ENCODE results near the gene GALNT12. TPM values are rescaled to one million over a fixed set of nuclear protein-coding genes. Genes with fewer than 3 reads are reported as not detected.

GALNT12 gene
- total RNA-seq, 1 donor from 2014 or later = 10.2 TPM

DNA sequence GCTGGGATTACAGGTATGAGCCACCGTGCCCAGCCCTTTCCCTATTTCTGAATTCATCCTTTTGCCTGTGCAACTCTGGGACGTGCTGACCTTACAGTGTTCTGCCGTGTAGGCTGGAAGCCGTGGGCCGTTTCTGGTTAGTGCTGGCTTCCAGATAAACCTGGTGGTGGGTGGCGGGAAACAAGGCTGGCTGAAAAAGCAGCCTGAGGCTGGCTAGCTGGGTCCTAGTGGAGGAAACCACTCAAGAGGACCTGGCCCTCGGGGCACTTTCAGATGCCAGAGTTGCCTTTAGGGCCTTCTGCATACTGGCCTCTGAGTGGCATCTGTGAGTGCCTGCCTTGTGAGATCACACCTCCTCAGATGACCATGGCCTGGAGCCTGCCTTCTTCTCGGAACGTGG lies 26.9 kb downstream of the GALNT12 start:
- Histone ChIP-seq H3K4me3 (ENCODE audit: low read depth, low read length) (no peak overlapping the region), H3K36me3 (ENCODE audit: control insufficient read depth, insufficient read depth, low read length) (no peaks in the 10 kb centered on the region), H3K27me3 (ENCODE audit: control insufficient read depth, insufficient read depth, low read length) (no peaks in the 10 kb centered on the region)
- DNase-seq (ENCODE audit: low read depth) = no peak
- TF ChIP-seq, protein P1, sequence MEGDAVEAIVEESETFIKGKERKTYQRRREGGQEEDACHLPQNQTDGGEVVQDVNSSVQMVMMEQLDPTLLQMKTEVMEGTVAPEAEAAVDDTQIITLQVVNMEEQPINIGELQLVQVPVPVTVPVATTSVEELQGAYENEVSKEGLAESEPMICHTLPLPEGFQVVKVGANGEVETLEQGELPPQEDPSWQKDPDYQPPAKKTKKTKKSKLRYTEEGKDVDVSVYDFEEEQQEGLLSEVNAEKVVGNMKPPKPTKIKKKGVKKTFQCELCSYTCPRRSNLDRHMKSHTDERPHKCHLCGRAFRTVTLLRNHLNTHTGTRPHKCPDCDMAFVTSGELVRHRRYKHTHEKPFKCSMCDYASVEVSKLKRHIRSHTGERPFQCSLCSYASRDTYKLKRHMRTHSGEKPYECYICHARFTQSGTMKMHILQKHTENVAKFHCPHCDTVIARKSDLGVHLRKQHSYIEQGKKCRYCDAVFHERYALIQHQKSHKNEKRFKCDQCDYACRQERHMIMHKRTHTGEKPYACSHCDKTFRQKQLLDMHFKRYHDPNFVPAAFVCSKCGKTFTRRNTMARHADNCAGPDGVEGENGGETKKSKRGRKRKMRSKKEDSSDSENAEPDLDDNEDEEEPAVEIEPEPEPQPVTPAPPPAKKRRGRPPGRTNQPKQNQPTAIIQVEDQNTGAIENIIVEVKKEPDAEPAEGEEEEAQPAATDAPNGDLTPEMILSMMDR (IDR thresholded peaks at IDR 0.05; ENCODE audit: insufficient read depth, low read length, poor library complexity, severe bottlenecking) = no peak

DNA sequence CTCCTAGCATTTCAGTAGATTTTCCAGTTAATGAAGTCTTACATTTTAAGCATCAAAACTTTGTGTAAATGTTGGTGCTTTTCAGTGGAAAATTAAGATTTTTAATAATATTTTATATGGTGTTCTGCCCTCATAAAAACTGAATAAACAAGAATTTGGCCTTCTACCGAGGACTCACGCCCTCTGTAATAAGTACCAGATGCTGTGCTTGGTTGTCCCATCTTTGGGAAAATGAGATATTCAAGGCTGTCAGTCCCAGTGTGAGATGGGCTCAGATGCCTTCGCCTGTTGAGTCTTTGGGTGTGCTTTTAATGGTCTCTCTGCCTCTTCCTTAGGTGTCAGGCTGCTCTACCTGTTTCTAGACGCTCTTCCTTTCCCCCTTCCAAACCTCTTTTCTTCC lies 28.7 kb downstream of the GALNT12 start:
- no peaks in the 10 kb centered on the region for H3K27me3 ChIP-seq (ENCODE audit: control insufficient read depth, insufficient read depth, low read length)
- TF ChIP-seq, protein P1 (IDR thresholded peaks at IDR 0.05; ENCODE audit: insufficient read depth, low read length, poor library complexity, severe bottlenecking) = no peak
- H3K36me3 ChIP-seq (ENCODE audit: control insufficient read depth, insufficient read depth, low read length) = no peaks in the 10 kb centered on the region
- no peak overlapping the region for H3K4me3 ChIP-seq (ENCODE audit: low read depth, low read length)
- DNase-seq (ENCODE audit: low read depth) = no peak

DNA sequence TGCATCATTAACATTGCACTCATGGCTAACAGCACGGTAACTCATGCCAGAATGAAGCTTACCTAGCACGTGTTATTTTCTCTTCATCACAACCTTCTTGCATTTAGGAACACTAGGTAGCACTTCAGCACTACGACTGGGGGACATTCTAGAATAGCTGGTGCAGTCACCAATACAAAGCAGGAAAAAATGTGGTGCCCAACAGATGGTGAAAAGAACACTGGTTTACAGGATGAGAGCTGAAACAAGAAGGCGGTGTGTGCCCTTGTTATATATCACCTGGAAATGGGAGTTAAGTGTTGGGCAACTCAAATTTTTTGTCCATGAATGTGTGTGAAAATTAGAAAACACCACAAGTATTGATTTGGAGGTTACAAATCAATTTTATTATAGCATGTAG lies 30.0 kb downstream of the GALNT12 start:
- Histone ChIP-seq H3K36me3 (ENCODE audit: control insufficient read depth, insufficient read depth, low read length) (no peaks in the 10 kb centered on the region), H3K27me3 (ENCODE audit: control insufficient read depth, insufficient read depth, low read length) (no peaks in the 10 kb centered on the region), H3K4me3 (ENCODE audit: low read depth, low read length) (no peak overlapping the region)
- DNase-seq (ENCODE audit: low read depth) = no peak
- TF ChIP-seq, protein P1 (IDR thresholded peaks at IDR 0.05; ENCODE audit: insufficient read depth, low read length, poor library complexity, severe bottlenecking) = no peak

DNA sequence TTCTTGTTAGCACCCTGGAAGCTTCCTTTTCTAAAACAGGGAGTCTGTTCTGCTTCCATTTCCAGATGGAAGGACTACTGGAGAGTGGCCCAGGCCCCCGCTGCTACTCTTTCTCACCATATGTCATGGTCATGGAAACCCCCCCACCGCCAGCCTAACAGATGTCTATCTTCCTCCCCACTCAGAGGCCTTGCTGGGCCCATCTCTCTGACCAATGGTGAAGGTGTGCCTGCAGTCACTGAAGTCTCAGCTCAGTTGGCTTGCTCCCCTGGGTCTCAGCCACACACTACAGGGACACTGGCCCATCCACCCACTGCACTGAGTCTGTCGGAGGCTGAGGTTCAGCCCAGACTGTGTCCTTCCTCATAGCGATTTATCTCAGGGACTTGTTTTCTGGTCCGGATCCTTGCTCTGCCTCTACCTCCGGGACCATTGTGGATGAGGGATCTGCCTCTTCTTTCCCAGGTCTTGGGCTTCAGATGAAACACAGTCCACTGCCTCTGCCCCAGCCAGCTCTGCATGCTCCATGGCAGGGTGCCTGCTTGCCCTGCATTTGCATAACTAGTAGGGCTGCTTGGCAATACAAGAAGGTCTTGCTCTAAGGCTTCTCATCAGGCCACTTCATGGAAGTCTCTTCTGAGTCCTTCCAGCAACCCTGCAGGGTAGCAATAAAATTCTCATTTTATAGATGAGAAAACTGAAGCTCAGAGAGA lies 30.8 kb downstream of the GALNT12 start:
- Histone ChIP-seq H3K4me3 (ENCODE audit: low read depth, low read length) (no peak overlapping the region), H3K36me3 (ENCODE audit: control insufficient read depth, insufficient read depth, low read length) (no peaks in the 10 kb centered on the region), H3K27me3 (ENCODE audit: control insufficient read depth, insufficient read depth, low read length) (no peaks in the 10 kb centered on the region)
- TF ChIP-seq, protein P1 (IDR thresholded peaks at IDR 0.05; ENCODE audit: insufficient read depth, low read length, poor library complexity, severe bottlenecking) = no peak
- DNase-seq (ENCODE audit: low read depth) = no peak

DNA sequence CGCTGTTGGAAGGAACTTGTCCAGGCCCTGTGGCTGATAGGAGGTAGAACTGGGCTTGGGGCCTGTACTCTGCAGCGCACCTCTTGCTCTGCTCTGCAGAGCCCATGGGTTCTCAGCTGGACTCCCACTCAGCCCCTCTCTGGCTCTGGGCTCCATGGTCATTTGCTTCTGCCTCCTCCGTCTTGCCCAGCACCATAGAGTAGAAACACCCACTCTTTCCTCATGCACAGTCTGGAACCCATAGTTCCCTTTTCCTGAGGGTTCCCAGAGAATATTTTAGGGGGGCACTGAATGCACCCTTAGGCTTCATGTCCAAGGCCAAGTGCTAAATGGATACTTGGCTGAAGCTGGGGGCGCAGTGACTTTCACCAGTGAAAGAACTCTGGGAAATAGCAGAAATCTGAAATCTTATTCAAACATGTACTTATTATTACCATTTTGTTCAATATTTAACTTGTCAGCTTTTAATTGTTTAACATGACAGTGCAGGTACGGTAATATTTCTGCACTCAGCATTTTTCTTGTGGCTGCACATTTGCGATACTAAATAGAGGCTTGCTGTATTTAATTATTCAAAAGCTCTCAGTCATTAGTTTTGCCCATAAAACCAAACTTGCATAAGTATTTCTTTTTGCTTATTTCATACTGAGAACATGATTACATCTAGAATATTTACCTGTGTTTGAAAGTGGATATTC lies 31.5 kb downstream of the GALNT12 start:
- TF ChIP-seq, protein P1 (IDR thresholded peaks at IDR 0.05; ENCODE audit: insufficient read depth, low read length, poor library complexity, severe bottlenecking) = no peak
- Histone ChIP-seq H3K4me3 (ENCODE audit: low read depth, low read length) (no peak overlapping the region), H3K27me3 (ENCODE audit: control insufficient read depth, insufficient read depth, low read length) (no peaks in the 10 kb centered on the region), H3K36me3 (ENCODE audit: control insufficient read depth, insufficient read depth, low read length) (no peaks in the 10 kb centered on the region)
- no peak for DNase-seq (ENCODE audit: low read depth)
